Hepatic stellate cell (primary cell): ENCODE results near the gene ST8SIA4.
"Not testable (repeated sequence)": the region's sequence is repeated elsewhere in the genome, so short reads cannot be mapped to it uniquely, and the experiment has no call there.

ENCODE experiments used
- DNase-seq: peaks from one replicate; pipeline ENCODE4 v3.0.0; 2011; ENCODE audit warnings: low spot score

Gene ST8SIA4

DNA sequence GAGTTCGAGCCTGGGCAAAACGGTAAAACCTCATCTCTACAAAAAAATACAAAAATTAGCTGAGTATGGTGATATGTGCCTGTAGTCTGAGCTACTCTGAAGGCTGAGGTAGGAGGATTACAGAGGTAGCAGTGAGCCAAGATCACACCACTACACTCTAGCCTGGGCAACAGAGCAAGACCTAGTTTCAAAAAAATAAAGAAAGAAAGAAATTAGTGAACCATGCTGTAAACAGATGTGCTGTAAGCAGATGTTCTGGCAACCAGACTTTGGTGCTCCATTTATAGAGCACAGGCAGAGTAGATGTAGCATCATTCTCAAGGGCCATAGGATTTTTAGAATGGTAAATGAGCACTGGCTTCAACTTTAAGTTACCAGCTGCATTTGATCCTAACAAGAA lies 115.4 kb downstream of the ST8SIA4 start:
- DNase-seq = no peak

GRCh38 chr5:100785536-100785935 lies 117.5 kb downstream of the ST8SIA4 start:
- DNase-seq = not testable (repeated sequence)

DNA sequence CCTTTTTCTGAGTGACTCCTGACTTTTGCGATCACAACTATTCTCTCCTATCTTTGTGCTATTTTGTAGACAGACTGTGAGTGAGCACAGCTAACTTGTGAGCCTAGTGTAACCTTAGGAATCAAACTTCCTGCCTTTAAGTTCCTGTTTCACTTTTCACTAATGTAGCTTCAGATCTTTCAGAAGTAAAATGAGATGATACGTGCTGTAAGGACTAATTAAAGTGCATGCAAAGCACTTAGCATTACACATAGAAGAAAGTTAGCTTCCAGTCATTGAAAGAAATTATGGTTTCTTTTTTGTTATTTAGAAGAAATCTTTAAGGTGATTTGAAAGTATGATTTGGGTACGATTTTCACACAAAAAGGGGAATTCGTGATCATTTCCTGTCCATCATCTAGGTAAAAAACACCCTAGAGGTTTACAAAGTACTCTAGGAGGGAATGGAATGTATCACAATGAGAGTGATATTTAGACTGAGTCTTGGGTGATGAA lies 122.7 kb downstream of the ST8SIA4 start:
- DNase-seq = no peak

DNA sequence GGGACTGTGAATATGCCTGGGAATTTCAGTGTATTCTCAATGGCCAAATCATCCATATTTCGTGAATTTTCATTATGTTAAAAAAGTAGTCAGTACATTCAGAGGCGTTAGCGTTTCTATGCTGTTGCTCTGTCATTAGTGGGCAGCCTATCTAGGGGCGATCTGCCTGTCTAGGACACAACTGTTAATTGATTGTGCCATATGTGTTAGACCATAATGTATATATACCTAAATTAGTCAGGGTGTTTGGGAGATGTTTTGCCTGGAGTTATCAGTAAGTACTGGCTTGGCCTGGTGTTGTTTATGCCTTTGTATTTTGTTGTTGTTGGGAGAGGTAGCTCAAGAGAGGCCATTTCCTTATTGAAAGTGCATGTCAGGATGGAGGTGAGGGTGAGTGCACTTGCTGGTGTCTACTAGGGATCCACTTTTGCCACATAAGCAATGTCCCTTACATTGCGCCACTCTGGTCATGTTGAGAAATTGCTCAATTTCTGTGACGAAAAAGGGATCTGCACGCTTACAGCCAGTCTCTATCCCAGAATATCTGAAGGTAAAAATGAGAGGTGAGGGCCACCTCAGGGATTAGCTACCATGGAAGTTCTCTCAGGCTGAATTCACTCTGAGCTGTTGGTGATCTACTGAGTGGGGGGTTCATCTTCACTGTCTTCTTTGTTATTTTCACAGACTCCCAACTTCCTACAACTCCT lies 123.3 kb downstream of the ST8SIA4 start:
- DNase-seq = no peak

- peak; percentile 41 for DNase-seq
Measured at GRCh38 chr5:100777680-100778300, 125.3 kb downstream of the ST8SIA4 start.

DNA sequence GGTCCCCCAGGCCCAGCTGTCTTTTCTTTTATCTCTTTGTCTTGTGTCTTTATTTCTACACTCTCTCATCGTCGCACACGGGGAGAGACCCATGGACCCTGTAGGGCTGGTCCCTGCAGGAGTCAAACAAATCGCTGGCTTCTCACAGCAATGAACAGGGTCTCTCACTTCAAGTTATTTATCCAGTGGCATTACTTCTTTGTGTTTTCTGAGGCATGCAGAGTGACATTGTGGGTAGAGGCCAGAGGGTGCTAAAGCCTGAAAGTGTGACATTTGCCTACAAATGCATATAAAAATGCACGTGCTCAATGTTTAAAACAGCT lies 127.6 kb downstream of the ST8SIA4 start:
- DNase-seq = no peak

GRCh38 chr5:100772548-100772947 lies 130.5 kb downstream of the ST8SIA4 start:
- DNase-seq = no peak

GRCh38 chr5:100772006-100772405 lies 131.1 kb downstream of the ST8SIA4 start:
- no peak for DNase-seq

GRCh38 chr5:100771181-100771580 lies 131.9 kb downstream of the ST8SIA4 start:
- DNase-seq = no peak

DNA sequence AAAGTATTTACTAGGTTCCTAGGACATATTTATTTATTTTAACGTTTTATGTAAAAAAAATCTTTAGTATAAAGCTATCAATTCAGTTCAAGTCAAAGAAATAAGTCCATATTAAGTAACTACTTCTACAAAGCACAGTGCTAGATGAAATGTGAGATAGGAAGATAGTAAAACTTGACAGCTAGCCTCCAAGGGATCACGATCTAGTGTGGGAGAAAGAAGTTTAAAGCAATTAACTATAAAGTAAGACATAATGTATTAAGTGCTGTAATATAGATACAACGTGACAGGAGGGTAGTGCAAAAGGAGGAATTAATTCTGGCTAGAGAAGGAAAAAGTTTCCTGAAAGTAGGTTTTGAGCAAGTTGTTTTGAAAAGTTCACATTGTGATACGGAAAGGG lies 134.9 kb downstream of the ST8SIA4 start:
- DNase-seq = no peak

DNA sequence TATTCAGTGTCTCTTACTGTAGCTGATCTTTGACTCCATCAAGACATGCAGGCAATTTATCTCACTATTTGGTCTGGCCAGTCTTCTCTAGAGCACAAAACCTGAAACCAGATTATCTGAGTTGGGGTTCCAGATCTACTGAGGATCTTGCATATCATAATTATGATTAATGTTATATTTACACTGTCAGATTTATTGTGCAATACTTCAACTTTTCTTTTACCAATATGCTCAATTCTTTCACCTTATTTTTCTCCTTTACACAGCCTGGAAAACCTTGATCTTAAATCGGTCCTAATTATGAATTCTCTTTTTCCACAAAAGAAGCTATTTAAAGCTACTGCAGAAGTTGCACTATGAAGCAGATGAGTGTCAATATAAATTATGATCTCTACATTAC lies 140.1 kb downstream of the ST8SIA4 start:
- no peak for DNase-seq

GRCh38 chr5:100762108-100762507 lies 141.0 kb downstream of the ST8SIA4 start:
- DNase-seq = no peak

- no peak for DNase-seq
Measured at GRCh38 chr5:100761192-100761591, 141.9 kb downstream of the ST8SIA4 start.

GRCh38 chr5:100760688-100761087 lies 142.4 kb downstream of the ST8SIA4 start:
- DNase-seq = no peak

GRCh38 chr5:100758780-100759179 lies 144.3 kb downstream of the ST8SIA4 start:
- no peak for DNase-seq

DNA sequence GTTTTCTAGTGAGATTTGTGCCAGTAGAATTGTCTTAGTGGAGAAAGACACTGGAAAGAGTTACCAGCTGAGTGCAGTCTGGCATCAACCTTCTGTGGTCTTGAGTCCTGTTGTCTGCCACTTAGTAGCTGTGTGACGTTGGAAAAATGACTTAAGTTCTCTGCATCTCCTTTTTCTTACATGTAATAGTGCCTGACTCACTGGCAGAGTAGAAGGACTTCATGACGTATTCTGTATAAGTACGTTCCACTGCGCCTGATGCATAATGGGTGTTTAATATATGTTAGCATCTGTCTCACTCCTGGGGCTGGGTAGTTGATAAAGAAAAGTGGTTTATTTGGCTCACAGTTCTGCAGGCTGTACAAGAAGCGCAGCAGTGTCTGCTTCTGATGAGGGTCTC lies 144.8 kb downstream of the ST8SIA4 start:
- no peak for DNase-seq

- DNase-seq = no peak
Measured at GRCh38 chr5:100757618-100758017, 145.5 kb downstream of the ST8SIA4 start.
